CD4-positive, alpha-beta T cell treated with Interleukin-4 for 1 hour (primary cell): ENCODE results near the gene USE1.

Experiments
- DNase-seq, 2 donors: peaks; one replicate each; pipeline ENCODE4 v3.0.0-alpha.2; 2020 to 2022

Gene USE1

GRCh38 chr19:17205237-17206140, 9.7 kb upstream of the USE1 start:
- DNase-seq: peak; percentile 68

- DNase-seq: no peak
These were observed 8.2 kb upstream of the USE1 start for GRCh38 chr19:17206736-17207581.

- peak; percentile 43 to 56 for DNase-seq
These were observed 5.8 kb upstream of the USE1 start for GRCh38 chr19:17209126-17210036.

- no peak for DNase-seq
These were observed 4.9 kb upstream of the USE1 start for GRCh38 chr19:17210296-17210695.

GRCh38 chr19:17211547-17212446, 3.4 kb upstream of the USE1 start:
- DNase-seq: no peak

- no peak for DNase-seq
These were observed 1.8 kb upstream of the USE1 start for GRCh38 chr19:17213334-17213733.

- no peak for DNase-seq
These were observed 540 bp upstream of the USE1 start for GRCh38 chr19:17214508-17215126.

GRCh38 chr19:17216058-17216670, 1.0 kb downstream of the USE1 start:
- no peak for DNase-seq

GRCh38 chr19:17219286-17219685, 4.1 kb downstream of the USE1 start:
- DNase-seq: no peak

- DNase-seq: peak in 1 of 2 donors; percentile 29
These were observed 5.1 kb downstream of the USE1 start for GRCh38 chr19:17220207-17220758.

- DNase-seq: no peak
These were observed 9.9 kb downstream of the USE1 start for GRCh38 chr19:17225053-17225452.

- peak; percentile 97 for DNase-seq
These were observed 11.1 kb downstream of the USE1 start, which contains the start of gene OCEL1 for GRCh38 chr19:17226002-17226933. Gene OCEL1 (plus strand): TSS chr19:17226226. CDS start chr19:17226248, 22 bp downstream.

- DNase-seq: no peak
These were observed 12.7 kb downstream of the USE1 start for GRCh38 chr19:17227798-17228367.

- DNase-seq: no peak
These were observed 14.7 kb downstream of the USE1 start for GRCh38 chr19:17229890-17230289.

- no peak for DNase-seq
These were observed 17.1 kb downstream of the USE1 start for GRCh38 chr19:17232258-17232657.

GRCh38 chr19:17234911-17235299, 19.7 kb downstream of the USE1 start:
- DNase-seq: peak; percentile 50 to 66

- DNase-seq: peak; percentile 75 to 77
These were observed 20.3 kb downstream of the USE1 start for GRCh38 chr19:17235300-17235970.
